ENCODE measurements around the gene IER5. TPM values are rescaled to one million over a fixed set of nuclear protein-coding genes. Genes with fewer than 3 reads are reported as not detected.

IER5 gene
- total RNA-seq, 1 experiment from 2014 or later = 30.5 TPM

DNA sequence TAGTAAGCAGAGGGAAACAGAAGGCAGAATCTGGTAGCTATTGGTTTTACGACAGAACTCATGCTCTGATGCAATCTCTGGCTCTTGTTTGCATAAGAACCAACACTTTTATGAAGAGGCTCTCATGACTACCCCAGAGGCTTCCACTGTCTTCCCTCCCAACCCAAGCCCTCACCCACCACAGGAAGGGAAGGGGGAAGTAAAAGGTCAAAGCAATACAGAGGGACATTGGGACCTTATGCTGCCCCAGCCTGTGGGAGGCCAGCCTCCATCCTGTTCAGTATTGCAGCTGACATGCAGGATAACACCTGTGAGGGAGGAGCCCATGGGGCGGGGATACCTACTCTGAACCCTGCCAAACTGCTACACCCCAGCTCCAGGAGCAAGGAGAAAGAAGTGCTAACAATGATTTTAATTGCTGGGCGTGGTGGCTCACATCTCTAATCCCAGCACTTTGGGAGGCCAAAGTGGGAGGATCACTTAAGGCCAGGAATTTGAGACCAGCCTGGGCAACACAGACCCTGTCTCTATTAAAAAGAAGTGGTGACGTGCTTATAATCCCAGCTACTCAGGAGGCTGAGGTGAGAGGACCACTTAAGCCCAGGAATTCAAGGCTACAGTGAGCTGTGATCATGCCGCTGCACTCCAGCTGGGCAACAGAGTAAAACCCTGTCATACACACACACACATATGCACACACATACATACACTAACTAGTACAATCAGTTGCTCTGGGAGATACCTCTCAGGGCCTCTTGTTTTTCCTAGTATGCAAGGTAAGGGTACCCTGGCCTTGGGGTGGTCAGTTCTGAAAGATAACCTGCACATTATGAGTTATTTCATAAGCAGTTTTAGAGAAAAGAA lies 45.2 kb upstream of the IER5 start:
- Histone ChIP-seq H3K4me3 (replicated peaks in 1 of 2; ENCODE audit: low read depth in 1 of 2, low read length in 2 of 2) (no peak overlapping the region), H3K9ac (ENCODE audit: low read length) (no peak overlapping the region), H3K4me1 (ENCODE audit: control insufficient read depth in 1 of 2, insufficient read depth in 2 of 2, low read length in 2 of 2) (peaks cover 6 to 7% of the 10 kb centered on the region in 2 experiments; a peak in 3 of 4 replicates), H4K20me1 (ENCODE audit: insufficient read depth) (no peaks in the 10 kb centered on the region), H3K79me2 (ENCODE audit: insufficient read depth, low read length) (no peaks in the 10 kb centered on the region), H3K36me3 (ENCODE audit: control insufficient read depth in 1 of 2, insufficient read depth in 2 of 2, low read length in 2 of 2) (no peaks in the 10 kb centered on the region), H3K9me3 (ENCODE audit: control insufficient read depth in 1 of 2, insufficient read depth in 1 of 2, low read depth in 1 of 2, low read length in 2 of 2) (no peaks in the 10 kb centered on the region), H3K27me3 (ENCODE audit: insufficient read depth, low read length) (no peaks in the 10 kb centered on the region), H3K27ac (ENCODE audit: low read depth, low read length) (no peak overlapping the region), H3K4me2 (ENCODE audit: low read length) (no peak overlapping the region), H2AFZ (ENCODE audit: low read depth, low read length, poor library complexity, severe bottlenecking) (no peak overlapping the region), H3K9me2 (ENCODE audit: insufficient read depth) (no peaks in the 10 kb centered on the region)
- intact Hi-C loops (cut with micrococcal nuclease) = no loop called here
- TF ChIP-seq CEBPB (IDR thresholded peaks at IDR 0.05; ENCODE audit: low read depth) = 0 out of 2 replicates have a peak, but pooled peaks have one; percentile 43
- no peak for TF ChIP-seq EZH2phosphoT487 (IDR thresholded peaks at IDR 0.05; ENCODE audit: borderline replicate concordance)
- ChIA-PET RAD21 (ENCODE audit: low non-redundant PET in 1 of 2, low total read pairs in 2 of 2, uncharacterized antibody in 2 of 2, unreplicated experiment in 2 of 2) (no interaction called here), POLR2A (no interaction called here), CTCF (no interaction called here)
- no peak for DNase-seq (ENCODE audit: low read depth, low spot score)
- no TSS peak for BruUV-seq (replicated peaks)
- no peak for ATAC-seq

DNA sequence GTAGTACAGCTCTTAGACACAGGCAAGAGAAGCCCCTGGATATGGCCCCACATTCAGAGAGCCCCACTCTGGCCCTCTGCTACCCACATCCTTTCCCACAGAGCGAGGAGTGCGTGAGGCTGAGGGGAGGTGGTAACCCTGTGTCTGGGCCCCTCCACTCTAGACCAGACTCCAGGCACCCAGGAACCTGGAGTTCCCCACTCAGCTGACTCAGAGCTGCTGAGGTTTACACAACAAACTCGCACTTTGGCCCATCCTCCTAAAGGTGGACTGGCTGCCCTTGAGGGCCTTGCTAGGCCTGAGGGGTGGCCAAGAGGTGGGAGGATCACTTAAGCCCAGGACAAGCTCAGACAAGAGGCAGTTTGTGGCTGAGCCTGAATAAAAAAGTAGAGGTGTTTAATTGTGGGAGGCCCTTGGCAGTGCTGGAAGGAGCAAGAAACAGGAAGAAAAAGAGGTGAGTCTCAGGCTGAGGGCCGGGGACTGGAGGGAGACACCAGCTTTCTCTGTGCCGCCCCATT lies 44.0 kb upstream of the IER5 start:
- POLR2A ChIA-PET = no interaction called here
- CTCF ChIA-PET = no interaction called here
- H3K36me3 ChIP-seq (ENCODE audit: control insufficient read depth in 1 of 2, insufficient read depth in 2 of 2, low read length in 2 of 2) = no peaks in the 10 kb centered on the region
- no peak overlapping the region for H3K27ac ChIP-seq (ENCODE audit: low read depth, low read length)
- no peaks in the 10 kb centered on the region for H3K27me3 ChIP-seq (ENCODE audit: insufficient read depth, low read length)
- H4K20me1 ChIP-seq (ENCODE audit: insufficient read depth) = no peaks in the 10 kb centered on the region
- no peak overlapping the region for H2AFZ ChIP-seq (ENCODE audit: low read depth, low read length, poor library complexity, severe bottlenecking)
- H3K9me2 ChIP-seq (ENCODE audit: insufficient read depth) = no peaks in the 10 kb centered on the region
- no peaks in the 10 kb centered on the region for H3K79me2 ChIP-seq (ENCODE audit: insufficient read depth, low read length)
- intact Hi-C loops (cut with micrococcal nuclease) = no loop called here
- RAD21 ChIA-PET (ENCODE audit: low non-redundant PET in 1 of 2, low total read pairs in 2 of 2, uncharacterized antibody in 2 of 2, unreplicated experiment in 2 of 2) = no interaction called here
- H3K4me2 ChIP-seq (ENCODE audit: low read length) = no peak overlapping the region
- DNase-seq (ENCODE audit: low read depth, low spot score) = no peak
- H3K4me3 ChIP-seq (replicated peaks in 1 of 2; ENCODE audit: low read depth in 1 of 2, low read length in 2 of 2) = no peak overlapping the region
- H3K4me1 ChIP-seq (ENCODE audit: control insufficient read depth in 1 of 2, insufficient read depth in 2 of 2, low read length in 2 of 2) = peaks cover 6 to 7% of the 10 kb centered on the region in 2 experiments; a peak in 3 of 4 replicates
- H3K9me3 ChIP-seq (ENCODE audit: control insufficient read depth in 1 of 2, insufficient read depth in 1 of 2, low read depth in 1 of 2, low read length in 2 of 2) = no peaks in the 10 kb centered on the region
- no TSS peak for BruUV-seq (replicated peaks)
- no peak for ATAC-seq
- no peak overlapping the region for H3K9ac ChIP-seq (ENCODE audit: low read length)
- TF ChIP-seq TCF7L2 (IDR thresholded peaks at IDR 0.05; ENCODE audit: borderline replicate concordance, extremely low read depth, insufficient read depth, insufficient read length) (no peak), EZH2phosphoT487 (IDR thresholded peaks at IDR 0.05; ENCODE audit: borderline replicate concordance) (no peak), SP1 (IDR thresholded peaks at IDR 0.05; ENCODE audit: low read depth) (no peak), SIN3A (IDR thresholded peaks at IDR 0.05; ENCODE audit: low read depth) (no peak), POLR2A (IDR thresholded peaks at IDR 0.05; ENCODE audit: borderline replicate concordance, extremely low read depth, insufficient read depth, insufficient read length) (no peak), POLR2AphosphoS5 (IDR thresholded peaks at IDR 0.05; ENCODE audit: low read depth, low read length) (no peak), EGR1 (IDR thresholded peaks at IDR 0.05; ENCODE audit: low read depth) (no peak), ZFX (IDR thresholded peaks at IDR 0.05) (no peak), CBX3 (IDR thresholded peaks at IDR 0.05; ENCODE audit: low read depth) (no peak), EZH2 (IDR thresholded peaks at IDR 0.05) (no peak), CEBPB (IDR thresholded peaks at IDR 0.05; ENCODE audit: low read depth) (no peak)
- TF ChIP-seq, protein P1, sequence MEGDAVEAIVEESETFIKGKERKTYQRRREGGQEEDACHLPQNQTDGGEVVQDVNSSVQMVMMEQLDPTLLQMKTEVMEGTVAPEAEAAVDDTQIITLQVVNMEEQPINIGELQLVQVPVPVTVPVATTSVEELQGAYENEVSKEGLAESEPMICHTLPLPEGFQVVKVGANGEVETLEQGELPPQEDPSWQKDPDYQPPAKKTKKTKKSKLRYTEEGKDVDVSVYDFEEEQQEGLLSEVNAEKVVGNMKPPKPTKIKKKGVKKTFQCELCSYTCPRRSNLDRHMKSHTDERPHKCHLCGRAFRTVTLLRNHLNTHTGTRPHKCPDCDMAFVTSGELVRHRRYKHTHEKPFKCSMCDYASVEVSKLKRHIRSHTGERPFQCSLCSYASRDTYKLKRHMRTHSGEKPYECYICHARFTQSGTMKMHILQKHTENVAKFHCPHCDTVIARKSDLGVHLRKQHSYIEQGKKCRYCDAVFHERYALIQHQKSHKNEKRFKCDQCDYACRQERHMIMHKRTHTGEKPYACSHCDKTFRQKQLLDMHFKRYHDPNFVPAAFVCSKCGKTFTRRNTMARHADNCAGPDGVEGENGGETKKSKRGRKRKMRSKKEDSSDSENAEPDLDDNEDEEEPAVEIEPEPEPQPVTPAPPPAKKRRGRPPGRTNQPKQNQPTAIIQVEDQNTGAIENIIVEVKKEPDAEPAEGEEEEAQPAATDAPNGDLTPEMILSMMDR (IDR thresholded peaks at IDR 0.05 in 2 of 3, conservative IDR thresholded peaks at IDR 0.05 in 1 of 3; ENCODE audit: borderline replicate concordance in 1 of 3, insufficient read depth in 1 of 3, low read depth in 2 of 3, low read length in 2 of 3) = no peak
- TF ChIP-seq, protein P2, sequence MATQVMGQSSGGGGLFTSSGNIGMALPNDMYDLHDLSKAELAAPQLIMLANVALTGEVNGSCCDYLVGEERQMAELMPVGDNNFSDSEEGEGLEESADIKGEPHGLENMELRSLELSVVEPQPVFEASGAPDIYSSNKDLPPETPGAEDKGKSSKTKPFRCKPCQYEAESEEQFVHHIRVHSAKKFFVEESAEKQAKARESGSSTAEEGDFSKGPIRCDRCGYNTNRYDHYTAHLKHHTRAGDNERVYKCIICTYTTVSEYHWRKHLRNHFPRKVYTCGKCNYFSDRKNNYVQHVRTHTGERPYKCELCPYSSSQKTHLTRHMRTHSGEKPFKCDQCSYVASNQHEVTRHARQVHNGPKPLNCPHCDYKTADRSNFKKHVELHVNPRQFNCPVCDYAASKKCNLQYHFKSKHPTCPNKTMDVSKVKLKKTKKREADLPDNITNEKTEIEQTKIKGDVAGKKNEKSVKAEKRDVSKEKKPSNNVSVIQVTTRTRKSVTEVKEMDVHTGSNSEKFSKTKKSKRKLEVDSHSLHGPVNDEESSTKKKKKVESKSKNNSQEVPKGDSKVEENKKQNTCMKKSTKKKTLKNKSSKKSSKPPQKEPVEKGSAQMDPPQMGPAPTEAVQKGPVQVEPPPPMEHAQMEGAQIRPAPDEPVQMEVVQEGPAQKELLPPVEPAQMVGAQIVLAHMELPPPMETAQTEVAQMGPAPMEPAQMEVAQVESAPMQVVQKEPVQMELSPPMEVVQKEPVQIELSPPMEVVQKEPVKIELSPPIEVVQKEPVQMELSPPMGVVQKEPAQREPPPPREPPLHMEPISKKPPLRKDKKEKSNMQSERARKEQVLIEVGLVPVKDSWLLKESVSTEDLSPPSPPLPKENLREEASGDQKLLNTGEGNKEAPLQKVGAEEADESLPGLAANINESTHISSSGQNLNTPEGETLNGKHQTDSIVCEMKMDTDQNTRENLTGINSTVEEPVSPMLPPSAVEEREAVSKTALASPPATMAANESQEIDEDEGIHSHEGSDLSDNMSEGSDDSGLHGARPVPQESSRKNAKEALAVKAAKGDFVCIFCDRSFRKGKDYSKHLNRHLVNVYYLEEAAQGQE (IDR thresholded peaks at IDR 0.05; ENCODE audit: low read depth) = no peak
- TF ChIP-seq, protein P3, sequence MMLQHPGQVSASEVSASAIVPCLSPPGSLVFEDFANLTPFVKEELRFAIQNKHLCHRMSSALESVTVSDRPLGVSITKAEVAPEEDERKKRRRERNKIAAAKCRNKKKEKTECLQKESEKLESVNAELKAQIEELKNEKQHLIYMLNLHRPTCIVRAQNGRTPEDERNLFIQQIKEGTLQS (IDR thresholded peaks at IDR 0.05) = no peak
